ENCODE results near the gene HSCB. TPM values are rescaled to one million over a fixed set of nuclear protein-coding genes. Genes with fewer than 3 reads are reported as not detected.
"Not testable (repeated sequence)": the region's sequence is repeated elsewhere in the genome, so short reads cannot be mapped to it uniquely, and the experiment has no call there.

Gene HSCB
- total RNA-seq, 1 donor from 2014 or later: 9.3 TPM

- intact Hi-C loops (cut with DNase I): no loop called here
- DNase-seq: no peak
- ATAC-seq (ENCODE audit: poor library complexity): no peak
These were observed 60.2 kb downstream of the HSCB start for GRCh38 chr22:28801845-28802594.

DNA sequence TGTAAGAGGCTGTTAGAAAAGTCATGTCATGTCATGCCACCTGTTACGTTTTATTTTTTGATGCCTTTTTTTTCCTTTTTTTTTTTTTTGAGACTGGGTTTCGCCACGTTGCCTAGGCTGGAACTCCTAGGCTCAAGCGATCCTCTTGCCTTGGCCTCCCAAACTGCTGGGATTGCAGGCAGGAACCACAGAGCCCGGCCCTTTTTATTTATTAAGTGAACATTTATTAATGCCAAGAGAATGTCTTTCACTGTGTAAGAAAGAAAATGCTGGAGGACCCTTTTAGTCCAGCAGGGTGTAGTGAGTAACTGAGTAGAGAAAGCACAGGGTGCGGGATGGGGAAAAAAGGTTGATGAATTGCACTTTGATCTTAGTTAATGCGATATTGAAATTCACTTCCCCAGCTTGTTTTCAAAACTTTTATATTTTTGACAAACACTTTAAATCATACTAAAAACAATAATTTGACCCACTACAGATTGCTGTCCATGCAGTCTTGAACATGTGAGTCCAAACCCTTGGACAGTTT, 60.8 kb downstream of the HSCB start:
- DNase-seq (no peak), ATAC-seq (ENCODE audit: poor library complexity) (no peak)
- intact Hi-C loops (cut with DNase I): no loop called here

DNA sequence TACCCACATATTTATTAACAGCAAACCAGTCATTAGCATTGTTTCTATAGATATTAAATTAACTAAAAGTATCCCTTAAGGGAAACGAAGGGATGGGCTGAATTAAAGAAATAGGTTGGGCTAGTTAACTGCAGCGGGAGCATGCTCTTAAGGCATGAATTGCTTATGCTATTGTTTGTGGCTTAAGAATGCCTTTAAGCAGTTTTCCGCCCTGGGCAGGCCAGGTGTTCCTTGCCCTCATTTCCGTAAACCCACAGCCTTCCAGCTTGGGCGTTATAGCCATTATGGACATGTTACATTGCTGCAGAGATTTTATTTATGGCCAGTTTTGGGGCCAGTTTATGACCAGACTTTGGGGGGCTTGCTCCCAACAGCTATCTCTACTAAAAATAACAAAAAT, 63.6 kb downstream of the HSCB start:
- ATAC-seq (ENCODE audit: poor library complexity); intact Hi-C loops (cut with DNase I); DNase-seq: not testable (repeated sequence)

Other genes starting within 250 kb of the HSCB start
- gene TTC28, start 62.2 kb upstream of the HSCB start, total RNA-seq: 12.2 TPM
- 2.4 TPM for gene CHEK2, start 219 bp upstream of the HSCB start, total RNA-seq
- 12.0 TPM for gene CCDC117, start 30.7 kb downstream of the HSCB start, total RNA-seq
- gene XBP1, start 58.5 kb downstream of the HSCB start, total RNA-seq: 61.5 TPM
- 5.0 TPM for gene ZNRF3, start 141.5 kb downstream of the HSCB start, total RNA-seq

Data from Right ventricle myocardium superior (tissue), 1 donor.